ENCODE results near the gene DENND5A. TPM values are rescaled to one million over a fixed set of nuclear protein-coding genes. Genes with fewer than 3 reads are reported as not detected.

Gene DENND5A
- total RNA-seq, 4 donors from 2014 or later = 6.1 to 67.7 (median 23.2) TPM

DNA sequence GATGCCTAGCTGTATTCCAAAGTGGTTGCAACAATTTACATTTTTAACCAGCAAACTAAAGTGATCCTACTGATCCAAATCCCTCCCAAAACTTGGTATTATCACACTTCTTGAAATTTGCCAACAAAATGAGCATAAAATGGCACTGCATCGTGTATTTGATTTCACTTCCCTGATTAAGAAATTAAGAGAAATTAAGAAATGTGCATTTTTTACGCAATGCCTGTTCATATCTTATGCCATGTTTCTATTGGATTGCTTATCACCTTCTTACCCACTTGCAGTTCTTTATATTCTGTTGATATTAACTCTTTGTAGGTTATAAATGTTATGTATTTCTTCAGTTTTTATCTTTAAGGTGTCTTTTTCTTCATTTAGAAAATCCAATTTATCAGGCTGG is 80.6 kb downstream of the DENND5A start:
- no peak overlapping the region for H3K4me3 ChIP-seq
- H3K36me3 ChIP-seq = no peaks in the 10 kb centered on the region
- DNase-seq = no peak
- no peaks in the 10 kb centered on the region for H3K27me3 ChIP-seq
- H3K9me3 ChIP-seq = no peaks in the 10 kb centered on the region
- no peak overlapping the region for H3K27ac ChIP-seq
- TF ChIP-seq, protein P1, sequence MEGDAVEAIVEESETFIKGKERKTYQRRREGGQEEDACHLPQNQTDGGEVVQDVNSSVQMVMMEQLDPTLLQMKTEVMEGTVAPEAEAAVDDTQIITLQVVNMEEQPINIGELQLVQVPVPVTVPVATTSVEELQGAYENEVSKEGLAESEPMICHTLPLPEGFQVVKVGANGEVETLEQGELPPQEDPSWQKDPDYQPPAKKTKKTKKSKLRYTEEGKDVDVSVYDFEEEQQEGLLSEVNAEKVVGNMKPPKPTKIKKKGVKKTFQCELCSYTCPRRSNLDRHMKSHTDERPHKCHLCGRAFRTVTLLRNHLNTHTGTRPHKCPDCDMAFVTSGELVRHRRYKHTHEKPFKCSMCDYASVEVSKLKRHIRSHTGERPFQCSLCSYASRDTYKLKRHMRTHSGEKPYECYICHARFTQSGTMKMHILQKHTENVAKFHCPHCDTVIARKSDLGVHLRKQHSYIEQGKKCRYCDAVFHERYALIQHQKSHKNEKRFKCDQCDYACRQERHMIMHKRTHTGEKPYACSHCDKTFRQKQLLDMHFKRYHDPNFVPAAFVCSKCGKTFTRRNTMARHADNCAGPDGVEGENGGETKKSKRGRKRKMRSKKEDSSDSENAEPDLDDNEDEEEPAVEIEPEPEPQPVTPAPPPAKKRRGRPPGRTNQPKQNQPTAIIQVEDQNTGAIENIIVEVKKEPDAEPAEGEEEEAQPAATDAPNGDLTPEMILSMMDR (IDR thresholded peaks at IDR 0.05) = no peak
- no peak for TF ChIP-seq POLR2A (IDR thresholded peaks at IDR 0.05)
- H3K4me1 ChIP-seq = no peaks in the 10 kb centered on the region

DNA sequence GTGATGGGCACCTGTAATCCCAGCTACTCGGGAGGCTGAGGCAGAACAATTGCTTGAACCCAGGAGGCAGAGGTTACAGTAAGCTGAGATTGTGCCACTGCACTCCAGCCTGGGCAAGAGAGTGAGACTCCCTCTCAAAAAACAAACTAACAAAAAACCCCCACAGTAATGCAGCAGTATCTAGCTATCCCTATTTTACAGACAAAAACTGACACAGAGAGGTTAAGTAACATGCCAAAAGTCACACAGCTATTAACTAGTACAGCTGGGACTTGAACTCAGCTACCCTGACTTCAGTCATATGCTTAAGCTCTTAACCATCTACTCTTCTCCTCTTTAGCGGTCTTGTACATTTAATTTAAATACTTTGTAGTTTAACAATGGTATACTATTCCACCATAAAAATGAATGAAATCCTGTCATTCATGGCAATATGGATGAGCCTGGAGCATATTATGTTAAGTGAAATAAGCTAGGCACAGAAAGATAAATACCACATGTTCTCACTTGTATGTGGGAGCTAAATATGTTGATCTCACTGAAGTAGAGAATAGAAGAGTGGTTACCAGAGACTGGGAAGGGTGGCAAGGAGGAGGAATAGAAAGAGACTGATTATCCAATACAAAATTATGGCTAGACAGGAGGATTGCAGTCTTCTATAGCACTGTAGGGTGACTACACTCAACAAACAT is 82.8 kb downstream of the DENND5A start:
- Histone ChIP-seq H3K27ac (no peak overlapping the region), H3K36me3 (no peaks in the 10 kb centered on the region), H3K9me3 (no peaks in the 10 kb centered on the region), H3K4me1 (no peaks in the 10 kb centered on the region), H3K4me3 (no peak overlapping the region), H3K27me3 (no peaks in the 10 kb centered on the region)
- DNase-seq = no peak
- TF ChIP-seq, protein P1 (IDR thresholded peaks at IDR 0.05) = no peak
- TF ChIP-seq POLR2A (IDR thresholded peaks at IDR 0.05) = no peak

DNA sequence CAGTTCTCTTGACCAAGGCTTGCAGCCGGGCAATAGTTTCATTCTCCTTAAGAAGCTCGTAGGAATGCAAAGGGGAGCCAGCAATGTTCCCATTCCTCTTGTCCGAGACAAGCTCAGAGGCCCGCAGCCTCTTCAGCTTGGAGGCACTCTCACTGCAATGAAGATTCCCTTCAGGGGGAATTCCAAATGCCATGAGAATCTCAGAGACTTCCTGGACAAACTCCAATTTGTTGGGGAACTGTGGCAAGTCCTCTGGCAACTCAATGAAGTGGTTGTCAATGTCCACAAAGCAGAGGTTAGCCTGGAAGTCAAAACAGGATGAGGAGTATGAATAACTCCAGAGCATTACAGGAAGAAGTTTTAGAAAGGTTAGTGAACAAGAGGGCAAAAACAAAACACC is 84.4 kb downstream of the DENND5A start:
- H3K27me3 ChIP-seq = no peaks in the 10 kb centered on the region
- no peak for DNase-seq
- H3K36me3 ChIP-seq = no peaks in the 10 kb centered on the region
- TF ChIP-seq, protein P1 (IDR thresholded peaks at IDR 0.05) = no peak
- TF ChIP-seq POLR2A (IDR thresholded peaks at IDR 0.05) = no peak
- no peak overlapping the region for H3K27ac ChIP-seq
- H3K9me3 ChIP-seq = no peaks in the 10 kb centered on the region
- H3K4me3 ChIP-seq = no peak overlapping the region
- no peaks in the 10 kb centered on the region for H3K4me1 ChIP-seq

DNA sequence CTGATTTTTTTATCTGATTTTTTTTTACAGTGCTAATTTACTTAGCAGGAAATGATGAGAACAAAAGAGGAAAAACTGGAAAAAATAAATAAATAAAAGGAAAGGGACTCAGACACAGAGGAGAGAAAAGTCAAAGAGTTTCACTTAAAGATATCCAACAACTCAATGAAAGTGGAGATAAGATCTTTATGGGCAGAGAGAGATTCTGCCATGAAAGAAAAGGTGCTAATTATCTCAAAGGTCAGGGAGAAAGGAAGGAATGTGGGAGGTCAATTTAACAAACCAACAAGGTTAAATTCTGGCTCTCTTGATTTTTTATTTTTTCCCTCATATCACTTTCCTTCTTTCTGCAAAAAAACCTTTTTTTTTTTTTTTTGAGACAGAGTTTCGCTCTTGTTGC is 86.0 kb downstream of the DENND5A start:
- no peak overlapping the region for H3K27ac ChIP-seq
- no peaks in the 10 kb centered on the region for H3K9me3 ChIP-seq
- TF ChIP-seq, protein P1 (IDR thresholded peaks at IDR 0.05) = no peak
- no peak for TF ChIP-seq POLR2A (IDR thresholded peaks at IDR 0.05)
- H3K4me3 ChIP-seq = no peak overlapping the region
- H3K36me3 ChIP-seq = no peaks in the 10 kb centered on the region
- no peak for DNase-seq
- H3K27me3 ChIP-seq = no peaks in the 10 kb centered on the region
- H3K4me1 ChIP-seq = no peaks in the 10 kb centered on the region

DNA sequence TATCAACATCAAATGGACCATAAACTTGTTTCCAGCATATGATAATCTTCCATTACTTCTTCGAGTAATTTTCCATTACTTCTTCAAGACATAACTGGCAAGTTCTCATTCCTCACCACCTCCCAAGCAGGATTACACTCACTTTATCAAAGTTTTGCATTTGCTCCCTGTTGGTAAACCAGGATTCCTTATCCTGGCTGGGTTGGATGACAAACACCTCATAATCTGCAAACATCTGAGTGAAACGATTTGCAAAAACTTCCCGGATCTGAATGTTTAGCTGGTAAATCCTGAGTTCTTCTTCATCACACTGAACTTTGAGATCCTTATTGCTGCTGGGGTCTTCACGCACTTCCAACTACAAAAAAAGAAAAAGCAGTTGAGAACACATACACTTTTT is 86.4 kb downstream of the DENND5A start:
- DNase-seq = no peak
- Histone ChIP-seq H3K36me3 (no peaks in the 10 kb centered on the region), H3K27ac (no peak overlapping the region), H3K4me3 (no peak overlapping the region), H3K4me1 (no peaks in the 10 kb centered on the region), H3K9me3 (no peaks in the 10 kb centered on the region), H3K27me3 (no peaks in the 10 kb centered on the region)
- no peak for TF ChIP-seq POLR2A (IDR thresholded peaks at IDR 0.05)
- TF ChIP-seq, protein P1 (IDR thresholded peaks at IDR 0.05) = no peak

Measured in Peyer's patch (tissue), 4 donors.